HG02763 (cell line): ENCODE measurements around the gene COG7.
"Not testable (repeated sequence)": the region's sequence is repeated elsewhere in the genome, so short reads cannot be mapped to it uniquely, and the experiment has no call there.

ENCODE experiments used
- ATAC-seq: cut with Tn5 transposase; IDR thresholded peaks from one replicate; pipeline ENCODE4 v1.9.1; 2021; ENCODE audit warnings: mild to moderate bottlenecking, moderate library complexity; ENCODE audit not compliant: unreplicated experiment

Gene COG7

GRCh38 chr16:23416816-23417215 lies 36.2 kb downstream of the COG7 start:
- ATAC-seq, result no peak

- ATAC-seq, result no peak
These were observed 38.3 kb downstream of the COG7 start for GRCh38 chr16:23414731-23415130.

DNA sequence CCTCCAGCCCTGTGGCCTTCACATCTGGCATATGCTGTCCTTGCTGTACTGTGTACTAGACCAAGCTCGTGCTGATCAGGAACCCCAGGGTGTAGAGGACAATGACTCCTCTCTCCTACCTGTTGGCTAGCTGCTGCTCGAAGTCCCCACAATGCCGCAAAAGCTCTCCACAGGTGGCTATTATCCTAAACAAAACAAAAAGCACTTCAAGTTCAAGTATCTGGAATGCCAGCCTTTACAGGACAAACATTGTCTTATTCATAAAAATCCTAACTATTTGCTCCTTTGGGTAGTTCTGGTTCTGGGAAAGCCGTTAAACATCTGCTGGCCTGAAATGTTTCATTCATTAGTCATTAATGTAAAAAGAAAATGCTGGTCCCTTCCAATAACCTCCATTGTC lies 42.8 kb downstream of the COG7 start:
- no peak for ATAC-seq

- no peak for ATAC-seq
These were observed 43.5 kb downstream of the COG7 start for GRCh38 chr16:23409522-23409921.

DNA sequence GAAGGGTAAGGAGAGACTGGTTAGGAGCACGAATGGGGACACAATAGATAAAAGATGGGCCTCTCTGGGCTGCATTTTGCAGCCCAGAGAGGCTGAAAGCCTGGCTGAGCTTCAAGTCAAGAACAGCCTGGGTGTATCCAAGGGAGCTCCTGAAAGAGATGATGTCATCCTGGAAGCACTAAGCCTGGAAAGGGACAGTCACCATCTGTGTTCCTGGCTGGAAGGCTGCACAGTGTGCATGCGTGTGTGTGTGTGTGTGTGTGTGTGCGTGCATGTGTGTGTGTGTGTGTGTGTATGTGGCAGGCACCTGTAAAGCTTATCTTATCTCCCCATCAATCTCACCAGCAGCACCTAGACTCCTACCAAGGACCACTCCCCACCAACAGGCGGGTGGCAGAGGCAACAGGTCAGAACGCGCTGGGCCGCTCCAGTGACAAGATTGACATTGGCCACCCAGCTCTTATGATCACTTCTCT lies 44.1 kb downstream of the COG7 start:
- no peak for ATAC-seq

DNA sequence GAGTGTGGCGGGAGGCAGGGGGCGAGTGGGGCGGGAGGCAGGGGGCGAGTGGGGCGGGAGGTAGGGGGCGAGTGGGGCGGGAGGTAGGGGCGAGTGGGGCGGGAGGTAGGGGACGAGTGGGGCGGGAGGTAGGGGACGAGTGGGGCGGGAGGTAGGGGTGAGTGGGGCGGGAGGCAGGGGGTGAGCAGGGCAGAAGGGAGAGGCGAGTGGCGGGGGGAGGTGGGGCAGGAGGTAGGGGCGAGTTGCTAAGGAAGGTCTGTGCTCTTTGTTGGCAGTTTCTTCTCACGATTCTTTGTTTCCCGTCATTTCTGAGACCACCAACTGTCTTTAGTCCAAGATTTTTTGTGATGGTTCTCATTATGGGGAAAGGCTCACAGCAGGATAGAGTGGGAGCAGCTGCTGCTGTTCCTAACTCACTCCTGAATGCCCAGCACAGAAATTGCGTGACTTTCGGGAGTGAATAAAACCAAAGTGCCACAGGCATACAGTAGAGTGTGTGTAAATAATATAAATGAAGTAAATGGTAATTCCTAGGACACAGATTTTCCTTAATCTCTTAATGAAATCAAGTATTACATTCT lies 44.7 kb downstream of the COG7 start:
- ATAC-seq, result no peak

DNA sequence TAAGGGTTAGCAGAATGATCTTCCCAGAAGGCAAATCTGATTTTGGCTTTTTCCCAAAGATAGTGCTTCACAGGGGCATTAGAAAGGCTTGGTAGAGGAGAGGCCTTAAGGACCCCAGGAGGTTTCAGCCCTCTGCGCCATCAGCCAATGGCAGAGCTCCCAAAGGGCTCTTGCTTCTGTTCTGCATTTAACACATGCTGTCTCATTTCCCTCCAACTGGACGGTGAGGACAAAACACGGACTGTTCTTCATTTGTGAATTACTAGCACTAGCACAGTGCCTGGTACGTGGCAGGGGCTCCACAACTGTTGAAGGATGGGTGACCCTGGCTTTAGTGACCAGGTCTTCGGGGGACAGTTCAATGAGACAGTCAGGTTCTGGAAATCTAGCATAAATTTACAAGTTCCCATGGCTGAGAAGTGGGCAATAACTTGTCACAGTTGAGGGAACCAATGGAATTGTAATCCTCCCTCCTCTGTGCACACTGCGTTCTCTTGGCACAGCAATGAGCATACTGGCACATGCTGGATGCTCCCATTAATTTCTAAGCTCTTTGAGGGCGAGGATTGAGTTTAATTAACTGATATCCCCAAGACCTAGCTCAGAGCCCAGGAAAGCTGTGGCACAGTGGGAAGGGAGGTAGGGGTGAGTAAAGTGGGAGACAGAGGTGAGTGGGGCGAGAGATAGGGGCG lies 45.4 kb downstream of the COG7 start:
- ATAC-seq, result no peak

DNA sequence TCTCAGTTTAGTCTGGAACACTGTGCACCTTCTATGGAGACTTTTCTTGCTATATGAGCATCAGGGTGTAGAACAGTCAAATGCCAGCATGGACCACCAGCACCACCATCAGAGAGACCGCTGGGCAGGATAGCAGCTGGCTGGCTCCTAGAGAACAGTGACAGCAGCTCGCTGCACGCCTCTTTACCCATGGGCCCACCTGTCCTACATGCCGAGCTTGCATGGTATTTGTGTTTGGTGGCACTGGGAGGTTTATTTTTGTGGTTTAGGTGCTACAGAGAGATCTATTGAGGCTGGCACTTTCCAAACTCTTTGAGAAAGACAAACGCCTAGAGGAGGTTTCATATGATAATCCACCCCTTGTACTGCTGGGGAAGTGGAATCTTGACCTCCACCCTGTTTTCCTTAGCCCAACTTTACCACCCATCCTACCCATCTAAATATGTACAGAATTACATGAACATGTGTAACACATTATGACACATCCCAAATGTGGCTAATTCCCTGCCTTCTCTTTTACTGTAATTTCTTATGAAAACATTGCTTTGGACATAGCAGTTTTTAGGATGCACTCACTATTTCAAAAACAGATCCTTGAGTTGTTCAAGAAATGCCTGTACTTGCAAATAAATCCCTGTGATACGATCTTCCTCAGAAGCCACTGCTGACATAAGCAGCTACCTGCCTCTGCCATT lies 46.3 kb downstream of the COG7 start:
- ATAC-seq, result no peak

DNA sequence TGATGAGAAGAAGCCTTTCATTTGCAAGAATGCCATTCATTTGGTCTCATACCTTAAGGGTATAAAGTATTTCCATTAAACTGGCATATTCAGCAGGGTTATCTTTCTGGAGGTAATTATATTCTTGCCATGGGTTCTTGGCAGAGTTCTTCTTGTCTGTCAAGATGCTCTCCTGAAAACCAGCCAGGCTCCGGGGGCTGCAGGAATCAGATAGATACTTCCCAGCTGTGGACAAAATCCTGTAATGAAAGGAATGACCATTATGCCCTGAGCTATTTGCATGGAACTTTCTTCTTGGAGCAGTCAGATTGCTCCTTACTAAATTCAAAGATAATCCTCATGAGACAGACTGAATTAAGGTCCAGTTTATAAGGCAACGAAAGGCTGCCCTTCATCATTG lies 47.0 kb downstream of the COG7 start:
- no peak for ATAC-seq

DNA sequence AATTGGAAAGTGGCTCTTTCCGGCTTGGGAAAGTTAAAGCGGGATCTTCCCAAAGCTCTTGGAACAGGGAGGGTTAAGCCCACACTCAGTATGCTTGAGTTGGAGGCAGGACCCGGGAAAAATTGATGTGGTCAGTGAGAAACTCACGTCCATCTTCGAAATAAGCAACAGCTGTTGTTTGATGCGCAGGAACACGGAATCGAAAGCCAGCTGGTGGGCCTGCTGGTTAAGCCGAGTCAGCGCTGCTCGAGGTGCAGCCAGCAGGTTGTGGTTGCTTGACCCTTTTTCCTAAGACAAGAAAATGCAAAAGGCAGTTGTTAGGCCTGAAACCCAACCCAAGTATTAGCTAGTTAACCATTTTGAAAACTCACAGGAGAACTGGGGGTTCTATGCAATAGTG lies 49.4 kb downstream of the COG7 start:
- no peak for ATAC-seq

- no peak for ATAC-seq
These were observed 50.9 kb downstream of the COG7 start for GRCh38 chr16:23402100-23402499.

- ATAC-seq, result no peak
These were observed 51.9 kb downstream of the COG7 start for GRCh38 chr16:23401139-23401538.

DNA sequence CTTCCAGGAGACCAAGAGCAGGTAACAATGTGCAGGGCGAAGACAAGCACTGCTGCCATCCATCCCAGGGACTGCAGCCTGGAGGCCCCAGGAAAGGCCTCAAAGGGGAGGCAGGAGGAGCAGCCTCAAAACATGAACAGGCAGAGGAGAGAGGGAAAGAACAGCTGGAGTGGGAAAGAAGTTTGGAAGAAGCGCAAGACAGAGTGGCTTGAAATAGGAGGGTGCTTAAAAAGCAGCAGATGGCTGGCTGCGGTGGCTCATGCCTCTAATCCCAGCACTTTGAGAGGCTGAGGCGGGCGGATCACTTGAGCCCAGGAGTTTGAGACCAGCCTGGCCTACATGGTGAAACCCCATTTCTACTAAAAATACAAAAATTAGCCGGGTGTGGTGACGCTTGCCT lies 52.5 kb downstream of the COG7 start:
- not testable (repeated sequence) for ATAC-seq

GRCh38 chr16:23398987-23399805 lies 53.8 kb downstream of the COG7 start:
- ATAC-seq, result no peak

GRCh38 chr16:23397464-23397863 lies 55.5 kb downstream of the COG7 start:
- no peak for ATAC-seq

- no peak for ATAC-seq
These were observed 57.3 kb downstream of the COG7 start for GRCh38 chr16:23395732-23396131.

DNA sequence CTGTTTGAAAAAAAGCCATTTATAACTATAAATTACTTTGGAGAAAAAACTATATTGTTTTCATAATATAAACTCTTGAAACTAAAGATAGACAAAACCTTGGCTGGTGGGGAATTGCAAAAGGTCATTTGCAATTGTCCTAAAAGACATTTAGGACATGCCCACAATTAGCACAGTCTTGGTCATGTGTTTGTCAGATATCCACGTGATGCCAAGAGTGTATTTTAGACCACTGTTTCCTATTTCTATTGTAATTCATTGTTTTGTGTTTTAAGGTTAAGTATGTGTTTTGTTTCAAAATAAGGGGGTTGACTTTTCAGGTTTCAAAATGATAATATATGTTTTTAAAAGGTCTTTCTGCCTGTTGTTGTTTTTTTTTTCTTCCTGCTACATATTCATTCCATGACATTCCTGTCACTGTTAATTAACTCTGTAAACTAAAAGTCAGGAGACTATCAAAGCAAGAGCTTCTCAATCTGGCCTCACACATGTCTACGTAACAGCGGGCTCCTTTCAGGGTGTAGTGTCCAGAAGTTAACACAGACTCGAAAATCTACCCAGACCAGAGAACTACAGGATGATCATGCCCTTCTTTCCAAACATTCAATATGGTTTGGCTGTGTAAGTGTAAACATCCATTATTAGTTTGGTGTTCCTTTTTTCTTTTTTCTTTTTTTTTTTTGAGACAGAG lies 58.7 kb downstream of the COG7 start:
- no peak for ATAC-seq

DNA sequence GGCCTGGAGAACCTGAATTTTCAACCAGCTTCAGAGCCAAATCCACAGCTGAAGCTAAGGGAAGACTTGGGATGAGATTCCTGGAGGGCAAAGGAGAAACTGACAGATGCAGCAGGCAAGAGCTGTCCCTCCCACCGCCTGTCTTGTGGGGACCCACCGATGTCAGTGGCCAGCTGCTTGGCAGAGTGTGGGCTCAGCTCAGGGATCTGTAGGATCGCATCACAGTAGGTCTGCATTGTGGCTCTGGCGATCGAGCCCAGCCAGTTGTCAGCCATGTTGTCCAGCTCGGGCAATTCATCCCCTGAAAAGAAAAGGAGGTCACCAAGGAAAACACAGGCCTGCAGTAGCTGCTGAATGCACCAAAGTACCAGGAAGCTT lies 60.8 kb downstream of the COG7 start:
- ATAC-seq, result no peak

DNA sequence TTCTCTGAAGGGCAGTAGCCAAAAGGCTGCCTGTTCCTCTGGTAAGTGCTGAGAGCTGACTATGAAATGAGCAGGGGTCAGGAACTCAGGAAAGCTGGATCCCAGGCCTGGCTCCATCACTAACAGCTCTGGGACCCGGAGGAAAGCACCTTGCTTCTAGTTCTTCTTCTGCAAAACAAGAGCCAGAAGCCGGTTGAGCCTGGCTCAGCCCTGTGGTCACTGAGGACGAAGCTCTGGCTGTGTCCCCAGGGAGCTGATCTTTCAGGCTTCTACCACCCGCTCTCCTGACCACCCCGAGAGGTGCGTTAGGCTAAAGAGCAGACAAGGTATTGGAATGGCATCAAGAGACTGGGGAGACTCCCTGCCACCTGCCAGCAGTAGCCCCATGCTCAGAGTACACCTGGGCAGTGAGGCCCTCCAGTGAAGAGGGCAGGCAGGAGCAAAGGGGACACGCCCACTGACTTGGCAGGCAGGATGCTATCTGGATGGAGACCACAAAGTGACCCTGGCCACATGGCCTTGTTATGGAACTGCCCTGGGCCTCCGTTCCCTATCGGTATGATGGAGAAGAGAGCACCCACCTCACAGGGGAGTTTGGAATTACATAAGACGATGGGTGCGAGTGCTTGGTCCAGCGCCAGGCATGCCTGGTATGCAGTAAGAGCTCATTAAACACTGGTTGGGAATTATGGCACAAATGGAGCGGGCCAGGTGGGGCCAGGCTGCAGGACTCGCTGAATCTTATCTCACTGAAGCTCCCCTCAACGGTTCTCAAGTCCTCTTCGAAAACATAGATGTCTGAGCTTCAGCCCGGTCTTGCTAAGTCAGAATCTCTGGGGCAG lies 61.4 kb downstream of the COG7 start:
- no peak for ATAC-seq

DNA sequence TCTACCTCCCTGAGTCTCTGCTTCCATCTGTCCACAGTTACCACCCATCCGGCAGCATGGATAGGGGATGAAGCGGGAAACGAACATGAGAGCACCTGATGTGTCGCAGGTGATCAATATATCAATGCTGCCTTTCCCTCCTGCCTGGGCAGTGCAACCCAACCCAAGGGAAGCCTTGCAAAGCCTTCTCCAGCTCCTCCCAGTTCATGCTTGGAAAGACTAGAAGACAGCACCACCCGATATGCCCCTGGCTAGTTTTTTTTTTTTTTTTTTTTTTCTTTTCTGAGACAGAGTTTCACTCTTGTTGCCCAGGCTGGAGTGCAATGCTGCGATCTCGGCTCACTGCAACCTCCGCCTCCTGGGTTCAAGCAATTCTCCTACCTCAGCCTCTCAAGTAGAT lies 63.1 kb downstream of the COG7 start:
- not testable (repeated sequence) for ATAC-seq
